H9 (cell line): Measurements from ENCODE around the gene VWA8. TPM values are rescaled to one million over a fixed set of nuclear protein-coding genes. Genes with fewer than 3 reads are reported as not detected.

ENCODE experiments used
- DNase-seq: peaks from one replicate; pipeline ENCODE4 v3.0.0-alpha.2; 2017
- H2AFZ ChIP-seq: one replicate; pipeline ENCODE4 v1.6.1; 2013; ENCODE audit warnings: mild to moderate bottlenecking, low read length, control low read depth, moderate library complexity
- H2AK5ac ChIP-seq: 2 replicates; pipeline ENCODE4 v1.6.1; 2013; ENCODE audit warnings: low read length, control low read depth, mixed read lengths; ENCODE audit not compliant: insufficient read length
- H2BK120ac ChIP-seq: one replicate; pipeline ENCODE4 v1.6.1; 2013; ENCODE audit warnings: low read depth, mild to moderate bottlenecking, low read length, control low read depth, inconsistent platforms; ENCODE audit not compliant: poor library complexity, severe bottlenecking
- H2BK12ac ChIP-seq: 2 replicates; pipeline ENCODE4 v1.6.1; 2013; ENCODE audit warnings: low read length, control low read depth, mixed read lengths, low read depth; ENCODE audit not compliant: insufficient read length
- H2BK15ac ChIP-seq: 2 replicates; pipeline ENCODE4 v1.6.1; 2013; ENCODE audit warnings: low read depth, low read length, control low read depth
- H2BK20ac ChIP-seq: one replicate; pipeline ENCODE4 v1.6.1; 2013; ENCODE audit warnings: low read depth, mild to moderate bottlenecking, low read length, control low read depth, inconsistent platforms; ENCODE audit not compliant: poor library complexity, severe bottlenecking
- H2BK5ac ChIP-seq: 2 replicates; pipeline ENCODE4 v1.6.1; 2013; ENCODE audit warnings: low read length, control low read depth, mixed read lengths; ENCODE audit not compliant: insufficient read length
- H3K14ac ChIP-seq: 2 replicates; pipeline ENCODE4 v1.6.1; 2013; ENCODE audit warnings: low read length, control low read depth; ENCODE audit not compliant: insufficient read depth
- H3K18ac ChIP-seq: 2 replicates; pipeline ENCODE4 v1.6.1; 2013; ENCODE audit warnings: low read depth, mild to moderate bottlenecking, mixed read lengths, low read length, control low read depth; ENCODE audit not compliant: insufficient read length
- H3K23ac ChIP-seq: 2 replicates; pipeline ENCODE4 v1.6.1; 2013; ENCODE audit warnings: low read length, control low read depth, mixed read lengths, low read depth; ENCODE audit not compliant: insufficient read length
- H3K23me2 ChIP-seq: 2 replicates; pipeline ENCODE4 v1.6.1; 2013; ENCODE audit warnings: low read depth, mild to moderate bottlenecking, mixed read lengths, low read length, control low read depth; ENCODE audit not compliant: insufficient read length, poor library complexity, severe bottlenecking
- H3K27ac ChIP-seq: 2 replicates; pipeline ENCODE4 v1.5.1; 2013; ENCODE audit warnings: low read length, control low read depth, mixed read lengths, low read depth; ENCODE audit not compliant: insufficient read length
- H3K27me3 ChIP-seq: 2 replicates; pipeline ENCODE4 v1.6.1; 2013; ENCODE audit warnings: low read length, control low read depth, inconsistent platforms; ENCODE audit not compliant: insufficient read depth
- H3K4ac ChIP-seq: 2 replicates; pipeline ENCODE4 v1.6.1; 2013; ENCODE audit warnings: low read depth, mild to moderate bottlenecking, control low read depth, inconsistent platforms, low read length, moderate library complexity
- H3K4me1 ChIP-seq: 2 replicates; pipeline ENCODE4 v1.6.1; 2013; ENCODE audit warnings: low read length, control low read depth, inconsistent platforms; ENCODE audit not compliant: insufficient read depth
- H3K4me2 ChIP-seq: 2 replicates; pipeline ENCODE4 v1.6.1; 2013; ENCODE audit warnings: low read length, control low read depth, mixed read lengths; ENCODE audit not compliant: insufficient read length, insufficient read depth
- H3K56ac ChIP-seq: 2 replicates; pipeline ENCODE4 v1.6.1; 2013; ENCODE audit warnings: low read depth, mild to moderate bottlenecking, mixed read lengths, low read length, control low read depth; ENCODE audit not compliant: insufficient read length
- H3K79me1 ChIP-seq: 2 replicates; pipeline ENCODE4 v1.6.1; 2013; ENCODE audit warnings: low read depth, mild to moderate bottlenecking, moderate library complexity, low read length, control low read depth, inconsistent platforms; ENCODE audit not compliant: insufficient read depth, poor library complexity, severe bottlenecking
- H3K79me2 ChIP-seq: 2 replicates; pipeline ENCODE4 v1.6.1; 2013; ENCODE audit warnings: low read length, control low read depth, inconsistent platforms; ENCODE audit not compliant: insufficient read depth
- H3K9ac ChIP-seq: 2 replicates; pipeline ENCODE4 v1.6.1; 2013; ENCODE audit warnings: low read length, control low read depth, mixed read lengths; ENCODE audit not compliant: insufficient read length; ENCODE audit errors: extremely low read depth
- H3K9me3 ChIP-seq: one replicate; pipeline ENCODE4 v1.6.1; 2013; ENCODE audit warnings: low read depth, low read length, inconsistent platforms; ENCODE audit not compliant: control insufficient read depth
- H3T11ph ChIP-seq: one replicate; pipeline ENCODE4 v1.6.1; 2013; ENCODE audit warnings: mild to moderate bottlenecking, low read length, control low read depth, inconsistent platforms
- H4K20me1 ChIP-seq: one replicate; pipeline ENCODE4 v1.6.1; 2013; ENCODE audit not compliant: control insufficient read depth, insufficient read length, insufficient read depth
- H4K5ac ChIP-seq: 2 replicates; pipeline ENCODE4 v1.6.1; 2013; ENCODE audit warnings: low read depth, mild to moderate bottlenecking, mixed read lengths, low read length, control low read depth; ENCODE audit not compliant: insufficient read length
- H4K8ac ChIP-seq: replicated peaks from 2 replicates; pipeline ENCODE4 v1.6.1; 2013; ENCODE audit warnings: low read length, control low read depth, mixed read lengths, low read depth; ENCODE audit not compliant: insufficient read length
- H4K91ac ChIP-seq: 2 replicates; pipeline ENCODE4 v1.6.1; 2013; ENCODE audit warnings: low read depth, mild to moderate bottlenecking, moderate library complexity, mixed read lengths, low read length, control low read depth; ENCODE audit not compliant: insufficient read length
- H3K27ac Mint-ChIP-seq, 3 experiments: 2 replicates in 2 of 3; 3 replicates in 1 of 3; pipeline ENCODE4 v1.8.0; 2020 to 2021; ENCODE audit warnings: mixed read lengths in 3 of 3, mild to moderate bottlenecking in 1 of 3, moderate library complexity in 1 of 3
- H3K27me3 Mint-ChIP-seq: 2 replicates; pipeline ENCODE4 v1.8.0; 2021; ENCODE audit warnings: low read depth, mild to moderate bottlenecking, moderate library complexity, mixed read lengths
- H3K36me3 Mint-ChIP-seq, 3 experiments: 2 replicates in 2 of 3; 3 replicates in 1 of 3; pipeline ENCODE4 v1.8.0; 2020 to 2021; ENCODE audit warnings: low read depth in 3 of 3, mixed read lengths in 3 of 3; ENCODE audit not compliant: insufficient read depth in 1 of 3
- H3K4me1 Mint-ChIP-seq, 2 experiments: 2 replicates each; pipeline ENCODE4 v1.8.0; 2020; ENCODE audit warnings: mixed read lengths in 2 of 2
- H3K4me3 Mint-ChIP-seq, 2 experiments: 2 replicates in 1 of 2; 3 replicates in 1 of 2; pipeline ENCODE4 v1.8.0; 2020 to 2021; ENCODE audit warnings: mild to moderate bottlenecking in 2 of 2, mixed read lengths in 2 of 2, moderate library complexity in 1 of 2
- H3K9me3 Mint-ChIP-seq, 2 experiments: 2 replicates in 1 of 2; 3 replicates in 1 of 2; pipeline ENCODE4 v1.8.0; 2020; ENCODE audit warnings: mild to moderate bottlenecking in 2 of 2, mixed read lengths in 2 of 2, moderate library complexity in 1 of 2
- WGBS: extraction: QIAGEN DNeasy Blood & Tissue Kit; methylation state at CpG from one replicate; pipeline ENCODE4 v1.1.7; 2013; ENCODE audit warnings: missing lambda C conversion rate, low lambda C conversion rate, mixed read lengths; ENCODE audit not compliant: insufficient read length; ENCODE audit errors: extremely low coverage; 5-methylcytosine and 5-hydroxymethylcytosine counted together
- total RNA-seq: library from RNA; stranded (reverse); gene quantifications from 2 replicates; pipeline ENCODE4 v1.2.1, GENCODE V29; 2021
- TF ChIP-seq, protein P1 (sequence below): fragments of 200-600 bp; sonication (generic); conservative IDR thresholded peaks from 3 replicates; pipeline ENCODE4 v1.8.0; 2021; ENCODE audit warnings: antibody characterized with exemption, mild to moderate bottlenecking

Gene VWA8
- total RNA-seq, 1 experiment from 2014 or later = 17.4 TPM

DNA sequence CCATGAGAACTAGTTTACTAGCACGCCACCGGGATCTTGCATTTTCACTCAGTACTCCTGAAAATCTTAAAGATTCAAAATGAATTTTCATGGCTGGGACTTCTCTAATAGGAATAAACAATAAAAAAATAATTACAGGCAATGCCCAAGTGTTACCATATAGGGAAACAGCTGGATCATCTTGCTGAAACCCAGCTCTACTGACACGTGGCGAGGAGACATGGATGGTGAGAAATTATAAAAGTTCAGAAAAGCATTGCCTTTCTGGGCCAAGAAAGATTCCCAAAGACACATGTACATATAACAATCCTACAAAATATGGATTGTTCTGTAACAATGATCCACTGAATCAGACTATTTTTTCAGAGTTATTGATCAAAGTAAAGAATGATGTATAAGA, 294.3 kb downstream of the VWA8 start:
- Mint-ChIP-seq H3K27me3 (no peaks in the 10 kb centered on the region), H3K27ac (no peak overlapping the region; a peak in 1 of 7 replicates), H3K36me3 (no peaks in the 10 kb centered on the region), H3K4me3 (no peak overlapping the region), H3K4me1 (no peaks in the 10 kb centered on the region), H3K9me3 (no peaks in the 10 kb centered on the region)
- no peaks in the 10 kb centered on the region for H3K27me3 ChIP-seq
- H3K14ac ChIP-seq = no peak overlapping the region
- H2BK15ac ChIP-seq = no peak overlapping the region
- no peak overlapping the region for H4K91ac ChIP-seq
- no peaks in the 10 kb centered on the region for H3K79me2 ChIP-seq
- no peaks in the 10 kb centered on the region for H4K20me1 ChIP-seq
- DNase-seq = no peak
- H3K27ac ChIP-seq = no peak overlapping the region
- H3K18ac ChIP-seq = no peak overlapping the region
- no peak overlapping the region for H2BK12ac ChIP-seq
- no peaks in the 10 kb centered on the region for H3K9me3 ChIP-seq
- no peak overlapping the region for H2BK5ac ChIP-seq
- H3T11ph ChIP-seq = no peak overlapping the region
- H3K4me1 ChIP-seq = no peaks in the 10 kb centered on the region
- H3K56ac ChIP-seq = no peak overlapping the region
- no peak overlapping the region for H4K8ac ChIP-seq
- no peak overlapping the region for H3K4me2 ChIP-seq
- no peak overlapping the region for H2BK20ac ChIP-seq
- TF ChIP-seq, protein P1, sequence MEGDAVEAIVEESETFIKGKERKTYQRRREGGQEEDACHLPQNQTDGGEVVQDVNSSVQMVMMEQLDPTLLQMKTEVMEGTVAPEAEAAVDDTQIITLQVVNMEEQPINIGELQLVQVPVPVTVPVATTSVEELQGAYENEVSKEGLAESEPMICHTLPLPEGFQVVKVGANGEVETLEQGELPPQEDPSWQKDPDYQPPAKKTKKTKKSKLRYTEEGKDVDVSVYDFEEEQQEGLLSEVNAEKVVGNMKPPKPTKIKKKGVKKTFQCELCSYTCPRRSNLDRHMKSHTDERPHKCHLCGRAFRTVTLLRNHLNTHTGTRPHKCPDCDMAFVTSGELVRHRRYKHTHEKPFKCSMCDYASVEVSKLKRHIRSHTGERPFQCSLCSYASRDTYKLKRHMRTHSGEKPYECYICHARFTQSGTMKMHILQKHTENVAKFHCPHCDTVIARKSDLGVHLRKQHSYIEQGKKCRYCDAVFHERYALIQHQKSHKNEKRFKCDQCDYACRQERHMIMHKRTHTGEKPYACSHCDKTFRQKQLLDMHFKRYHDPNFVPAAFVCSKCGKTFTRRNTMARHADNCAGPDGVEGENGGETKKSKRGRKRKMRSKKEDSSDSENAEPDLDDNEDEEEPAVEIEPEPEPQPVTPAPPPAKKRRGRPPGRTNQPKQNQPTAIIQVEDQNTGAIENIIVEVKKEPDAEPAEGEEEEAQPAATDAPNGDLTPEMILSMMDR = no peak
- no peak overlapping the region for H2BK120ac ChIP-seq
- H3K79me1 ChIP-seq = no peaks in the 10 kb centered on the region
- no peaks in the 10 kb centered on the region for H3K23me2 ChIP-seq
- H4K5ac ChIP-seq = no peak overlapping the region
- no peak overlapping the region for H2AFZ ChIP-seq
- no peak overlapping the region for H3K9ac ChIP-seq
- no CpG with 5 or more reads among the region's 4 CpGs for WGBS
- H3K4ac ChIP-seq = no peak overlapping the region
- no peak overlapping the region for H2AK5ac ChIP-seq
- H3K23ac ChIP-seq = no peak overlapping the region
